ENCODE data around the gene ALG1L2.
A peak's percentile ranks its signal among the peaks of the same experiment; 100 is the strongest.
"Not testable (repeated sequence)": the region's sequence is repeated elsewhere in the genome, so short reads cannot be mapped to it uniquely, and the experiment has no call there.

The ALG1L2 gene

DNA sequence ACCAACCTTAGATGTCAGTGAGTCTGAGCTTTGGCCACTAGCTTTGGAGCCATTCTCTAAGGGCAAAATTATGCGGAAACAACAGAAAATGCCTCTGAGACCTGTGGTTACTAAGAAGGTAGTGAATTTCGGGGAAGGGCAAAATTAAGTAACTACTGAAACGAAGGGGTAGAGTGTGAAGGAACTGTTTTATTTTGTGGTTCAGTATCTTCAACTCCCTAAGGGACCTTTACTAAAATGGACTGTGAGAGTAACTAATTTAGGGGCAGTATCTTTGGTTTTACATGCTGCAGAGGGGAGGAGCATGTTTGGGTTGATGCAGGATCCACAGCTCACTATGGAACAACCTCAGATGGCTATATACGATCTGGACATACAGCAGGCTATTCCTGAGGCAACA is 8.0 kb upstream of the ALG1L2 start:
- Histone ChIP-seq H3K4me1 (ENCODE audit: control insufficient read depth, insufficient read depth, low read length) (no peaks in the 10 kb centered on the region), H3K27me3 (ENCODE audit: control insufficient read depth, insufficient read depth, low read length) (no peaks in the 10 kb centered on the region), H3K9me3 (replicated peaks; ENCODE audit: low read length) (no peaks in the 10 kb centered on the region), H3K4me3 (ENCODE audit: low read length) (no peak overlapping the region), H3K36me3 (ENCODE audit: insufficient read depth, low read length) (no peaks in the 10 kb centered on the region), H3K4me2 (ENCODE audit: low read length) (no peak overlapping the region), H3K9ac (ENCODE audit: low read depth, low read length) (no peak overlapping the region)

- no peak overlapping the region for H3K4me3 ChIP-seq (ENCODE audit: low read length)
- no peak overlapping the region for H3K4me2 ChIP-seq (ENCODE audit: low read length)
- no peaks in the 10 kb centered on the region for H3K9me3 ChIP-seq (replicated peaks; ENCODE audit: low read length)
- no peak overlapping the region for H3K9ac ChIP-seq (ENCODE audit: low read depth, low read length)
- H3K36me3 ChIP-seq (ENCODE audit: insufficient read depth, low read length): no peaks in the 10 kb centered on the region
- no peaks in the 10 kb centered on the region for H3K27me3 ChIP-seq (ENCODE audit: control insufficient read depth, insufficient read depth, low read length)
- no peaks in the 10 kb centered on the region for H3K4me1 ChIP-seq (ENCODE audit: control insufficient read depth, insufficient read depth, low read length)
These were observed 4.0 kb upstream of the ALG1L2 start for GRCh38 chr3:130077636-130078035.

GRCh38 chr3:130083363-130084090 is 1.9 kb downstream of the ALG1L2 start:
- not testable (repeated sequence) for H3K36me3 ChIP-seq (ENCODE audit: insufficient read depth, low read length); H3K4me2 ChIP-seq (ENCODE audit: low read length); H3K9ac ChIP-seq (ENCODE audit: low read depth, low read length); H3K9me3 ChIP-seq (replicated peaks; ENCODE audit: low read length); H3K4me3 ChIP-seq (ENCODE audit: low read length); H3K27me3 ChIP-seq (ENCODE audit: control insufficient read depth, insufficient read depth, low read length); H3K4me1 ChIP-seq (ENCODE audit: control insufficient read depth, insufficient read depth, low read length)

DNA sequence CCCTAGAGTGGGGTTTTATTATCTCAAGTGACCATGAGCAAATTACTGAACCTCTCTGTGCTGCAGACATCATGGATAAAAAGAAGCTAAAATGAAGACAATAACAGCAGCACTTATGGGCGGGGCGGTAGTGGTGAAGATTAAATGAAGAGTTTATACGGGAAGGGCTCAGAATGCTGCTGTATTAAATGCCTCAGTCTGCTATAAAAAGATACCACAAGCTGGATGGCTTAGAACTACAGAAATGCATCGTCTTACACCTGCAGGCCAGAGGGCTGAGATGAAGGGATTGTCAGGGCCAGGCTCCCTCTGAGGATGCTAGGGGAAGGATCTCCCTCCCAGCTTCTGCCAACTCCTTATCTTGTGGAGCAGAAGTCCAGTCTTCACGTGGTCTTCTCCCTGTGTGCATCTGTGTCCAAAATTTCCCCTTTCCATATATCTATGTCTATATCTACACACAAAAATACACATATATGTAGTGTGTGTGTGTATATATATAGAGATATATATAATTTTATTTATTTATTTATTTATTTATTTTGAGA is 2.9 kb downstream of the ALG1L2 start:
- Histone ChIP-seq H3K27me3 (ENCODE audit: control insufficient read depth, insufficient read depth, low read length) (no peaks in the 10 kb centered on the region), H3K4me2 (ENCODE audit: low read length) (no peak overlapping the region), H3K4me1 (ENCODE audit: control insufficient read depth, insufficient read depth, low read length) (no peaks in the 10 kb centered on the region), H3K4me3 (ENCODE audit: low read length) (no peak overlapping the region), H3K36me3 (ENCODE audit: insufficient read depth, low read length) (no peaks in the 10 kb centered on the region), H3K9me3 (replicated peaks; ENCODE audit: low read length) (no peaks in the 10 kb centered on the region), H3K9ac (ENCODE audit: low read depth, low read length) (no peak overlapping the region)

GRCh38 chr3:130085881-130086280 is 4.2 kb downstream of the ALG1L2 start:
- H3K4me3 ChIP-seq (ENCODE audit: low read length): no peak overlapping the region
- no peaks in the 10 kb centered on the region for H3K4me1 ChIP-seq (ENCODE audit: control insufficient read depth, insufficient read depth, low read length)
- no peaks in the 10 kb centered on the region for H3K9me3 ChIP-seq (replicated peaks; ENCODE audit: low read length)
- no peaks in the 10 kb centered on the region for H3K27me3 ChIP-seq (ENCODE audit: control insufficient read depth, insufficient read depth, low read length)
- H3K4me2 ChIP-seq (ENCODE audit: low read length): no peak overlapping the region
- H3K9ac ChIP-seq (ENCODE audit: low read depth, low read length): no peak overlapping the region
- H3K36me3 ChIP-seq (ENCODE audit: insufficient read depth, low read length): no peaks in the 10 kb centered on the region

GRCh38 chr3:130086628-130087027 is 5.0 kb downstream of the ALG1L2 start:
- not testable (repeated sequence) for H3K4me1 ChIP-seq (ENCODE audit: control insufficient read depth, insufficient read depth, low read length); H3K9me3 ChIP-seq (replicated peaks; ENCODE audit: low read length); H3K9ac ChIP-seq (ENCODE audit: low read depth, low read length); H3K4me3 ChIP-seq (ENCODE audit: low read length); H3K27me3 ChIP-seq (ENCODE audit: control insufficient read depth, insufficient read depth, low read length); H3K36me3 ChIP-seq (ENCODE audit: insufficient read depth, low read length); H3K4me2 ChIP-seq (ENCODE audit: low read length)

GRCh38 chr3:130088061-130088460 is 6.4 kb downstream of the ALG1L2 start:
- H3K4me2 ChIP-seq (ENCODE audit: low read length): no peak overlapping the region
- no peak overlapping the region for H3K9ac ChIP-seq (ENCODE audit: low read depth, low read length)
- H3K9me3 ChIP-seq (replicated peaks; ENCODE audit: low read length): no peaks in the 10 kb centered on the region
- no peak overlapping the region for H3K4me3 ChIP-seq (ENCODE audit: low read length)
- H3K27me3 ChIP-seq (ENCODE audit: control insufficient read depth, insufficient read depth, low read length): no peaks in the 10 kb centered on the region
- no peaks in the 10 kb centered on the region for H3K36me3 ChIP-seq (ENCODE audit: insufficient read depth, low read length)
- H3K4me1 ChIP-seq (ENCODE audit: control insufficient read depth, insufficient read depth, low read length): no peaks in the 10 kb centered on the region

GRCh38 chr3:130090681-130091080 is 9.1 kb downstream of the ALG1L2 start:
- not testable (repeated sequence) for H3K4me1 ChIP-seq (ENCODE audit: control insufficient read depth, insufficient read depth, low read length); H3K4me2 ChIP-seq (ENCODE audit: low read length); H3K9ac ChIP-seq (ENCODE audit: low read depth, low read length); H3K9me3 ChIP-seq (replicated peaks; ENCODE audit: low read length); H3K4me3 ChIP-seq (ENCODE audit: low read length); H3K27me3 ChIP-seq (ENCODE audit: control insufficient read depth, insufficient read depth, low read length); H3K36me3 ChIP-seq (ENCODE audit: insufficient read depth, low read length)

DNA sequence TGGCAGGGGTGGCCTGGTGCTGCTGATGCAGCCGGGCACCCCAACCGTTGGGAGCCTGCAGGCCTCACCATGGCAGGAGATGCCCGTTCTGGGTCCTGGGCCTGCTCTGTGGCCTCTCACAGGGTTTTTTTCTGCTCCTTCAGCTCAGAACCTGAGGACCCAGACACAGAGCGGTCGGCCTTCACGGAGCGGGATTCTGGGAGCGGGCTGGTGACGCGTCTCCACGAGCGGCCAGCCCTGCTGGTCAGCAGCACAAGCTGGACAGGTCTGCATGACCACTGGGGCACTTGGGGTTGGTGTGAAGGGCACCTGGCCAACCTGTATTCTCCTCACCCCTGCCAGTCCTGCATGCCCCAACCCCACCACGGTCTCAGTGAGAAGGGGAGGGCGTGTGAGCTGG is 10.3 kb downstream of the ALG1L2 start:
- no peak overlapping the region for H3K4me2 ChIP-seq (ENCODE audit: low read length)
- H3K36me3 ChIP-seq (ENCODE audit: insufficient read depth, low read length): no peaks in the 10 kb centered on the region
- no peaks in the 10 kb centered on the region for H3K27me3 ChIP-seq (ENCODE audit: control insufficient read depth, insufficient read depth, low read length)
- H3K9me3 ChIP-seq (replicated peaks; ENCODE audit: low read length): no peaks in the 10 kb centered on the region
- no peak overlapping the region for H3K9ac ChIP-seq (ENCODE audit: low read depth, low read length)
- no peak overlapping the region for H3K4me3 ChIP-seq (ENCODE audit: low read length)
- no peaks in the 10 kb centered on the region for H3K4me1 ChIP-seq (ENCODE audit: control insufficient read depth, insufficient read depth, low read length)

DNA sequence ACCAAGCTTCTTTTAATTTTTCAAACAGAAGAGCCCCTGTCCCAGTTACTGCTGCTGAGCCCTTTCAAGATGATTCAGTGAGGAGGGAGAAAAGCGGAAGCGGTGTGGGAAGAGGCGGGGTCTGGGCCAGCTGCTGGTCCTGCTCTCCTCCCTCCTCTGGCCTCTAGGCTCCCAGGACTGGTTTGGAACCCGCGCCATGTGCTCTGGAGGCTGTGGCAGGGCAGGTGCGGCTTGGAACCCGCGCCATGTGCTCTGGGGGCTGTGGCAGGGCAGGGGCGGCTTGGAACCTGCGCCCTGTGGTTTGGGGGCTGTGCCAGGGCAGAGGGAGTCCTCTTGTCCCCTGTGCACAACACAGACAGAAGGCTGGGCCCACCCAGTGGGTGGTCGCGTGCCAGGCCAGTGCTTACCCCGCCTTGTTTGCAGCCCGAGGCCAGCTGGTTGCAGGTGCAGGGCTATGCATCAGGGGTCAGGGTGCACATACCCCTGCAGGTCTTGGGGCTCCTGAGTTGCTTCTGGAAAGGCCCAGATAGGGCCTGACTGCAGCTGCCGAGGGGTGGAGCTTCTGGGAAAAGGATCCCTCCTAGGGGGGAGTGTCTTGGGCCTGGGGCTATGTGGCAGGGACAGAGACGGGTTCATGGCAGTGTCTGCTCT is 12.2 kb downstream of the ALG1L2 start:
- Histone ChIP-seq H3K9ac (ENCODE audit: low read depth, low read length) (no peak overlapping the region), H3K27me3 (ENCODE audit: control insufficient read depth, insufficient read depth, low read length) (no peaks in the 10 kb centered on the region), H3K4me2 (ENCODE audit: low read length) (no peak overlapping the region), H3K36me3 (ENCODE audit: insufficient read depth, low read length) (no peaks in the 10 kb centered on the region), H3K9me3 (replicated peaks; ENCODE audit: low read length) (no peaks in the 10 kb centered on the region), H3K4me1 (ENCODE audit: control insufficient read depth, insufficient read depth, low read length) (no peaks in the 10 kb centered on the region), H3K4me3 (ENCODE audit: low read length) (no peak overlapping the region)

GRCh38 chr3:130094491-130094941 is 12.9 kb downstream of the ALG1L2 start:
- H3K36me3 ChIP-seq (ENCODE audit: insufficient read depth, low read length); H3K4me2 ChIP-seq (ENCODE audit: low read length); H3K27me3 ChIP-seq (ENCODE audit: control insufficient read depth, insufficient read depth, low read length); H3K9ac ChIP-seq (ENCODE audit: low read depth, low read length); H3K9me3 ChIP-seq (replicated peaks; ENCODE audit: low read length); H3K4me1 ChIP-seq (ENCODE audit: control insufficient read depth, insufficient read depth, low read length); H3K4me3 ChIP-seq (ENCODE audit: low read length): not testable (repeated sequence)

DNA sequence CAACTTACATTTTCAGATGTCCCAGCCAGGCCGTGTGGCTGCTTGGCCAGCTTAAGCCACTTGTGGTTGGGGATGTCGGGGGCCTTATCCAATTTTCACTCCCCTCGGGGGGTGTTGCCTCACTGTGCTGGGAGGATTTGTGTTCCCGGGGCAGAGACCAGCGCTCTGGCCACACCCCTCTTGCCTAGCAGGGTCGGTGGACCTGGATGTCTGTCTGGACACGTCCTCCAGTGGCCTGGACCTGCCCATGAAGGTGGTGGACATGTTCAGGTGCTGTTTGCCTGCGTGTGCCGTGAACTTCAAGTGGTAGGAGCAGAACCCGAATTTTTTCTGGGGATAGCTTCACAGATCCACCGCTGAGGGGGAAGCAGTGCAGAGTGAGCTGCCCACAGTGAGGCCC is 14.2 kb downstream of the ALG1L2 start:
- not testable (repeated sequence) for H3K9ac ChIP-seq (ENCODE audit: low read depth, low read length); H3K9me3 ChIP-seq (replicated peaks; ENCODE audit: low read length); H3K27me3 ChIP-seq (ENCODE audit: control insufficient read depth, insufficient read depth, low read length); H3K36me3 ChIP-seq (ENCODE audit: insufficient read depth, low read length); H3K4me3 ChIP-seq (ENCODE audit: low read length); H3K4me1 ChIP-seq (ENCODE audit: control insufficient read depth, insufficient read depth, low read length)
- H3K4me2 ChIP-seq (ENCODE audit: low read length): peak overlapping the region; percentile 44

All from skeletal muscle satellite cell (primary cell).